Fibroblast of skin of left biceps (primary cell): ENCODE results near the gene RCBTB1.

Experiments
- DNase-seq, 2 experiments: peaks; one replicate each; pipeline ENCODE4 v3.0.0-alpha.2; 2013; ENCODE audit warnings: low read depth in 2 of 2

The RCBTB1 gene

GRCh38 chr13:49559006-49559405 is 26.4 kb downstream of the RCBTB1 start:
- no peak for DNase-seq

DNA sequence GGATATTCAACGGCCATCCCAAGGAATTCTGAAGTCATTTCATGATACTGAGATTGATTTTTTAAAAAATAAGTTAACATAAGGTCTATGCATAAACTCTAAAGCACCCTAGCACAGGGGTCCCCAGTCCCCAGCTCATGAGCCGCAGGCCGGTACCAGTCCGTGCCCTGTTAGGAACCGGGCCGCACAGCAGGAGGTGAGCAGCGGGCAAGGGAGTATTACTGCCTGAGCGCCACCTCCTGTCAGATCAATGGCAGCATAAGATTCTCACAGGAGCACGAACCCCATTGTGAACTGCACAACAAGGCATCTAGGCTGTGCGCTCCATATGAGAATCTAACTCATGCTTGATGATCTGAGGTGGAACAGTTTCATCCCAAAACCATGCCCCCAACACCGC is 31.0 kb downstream of the RCBTB1 start:
- no peak for DNase-seq

GRCh38 chr13:49553888-49554287 is 31.5 kb downstream of the RCBTB1 start:
- DNase-seq: no peak

DNA sequence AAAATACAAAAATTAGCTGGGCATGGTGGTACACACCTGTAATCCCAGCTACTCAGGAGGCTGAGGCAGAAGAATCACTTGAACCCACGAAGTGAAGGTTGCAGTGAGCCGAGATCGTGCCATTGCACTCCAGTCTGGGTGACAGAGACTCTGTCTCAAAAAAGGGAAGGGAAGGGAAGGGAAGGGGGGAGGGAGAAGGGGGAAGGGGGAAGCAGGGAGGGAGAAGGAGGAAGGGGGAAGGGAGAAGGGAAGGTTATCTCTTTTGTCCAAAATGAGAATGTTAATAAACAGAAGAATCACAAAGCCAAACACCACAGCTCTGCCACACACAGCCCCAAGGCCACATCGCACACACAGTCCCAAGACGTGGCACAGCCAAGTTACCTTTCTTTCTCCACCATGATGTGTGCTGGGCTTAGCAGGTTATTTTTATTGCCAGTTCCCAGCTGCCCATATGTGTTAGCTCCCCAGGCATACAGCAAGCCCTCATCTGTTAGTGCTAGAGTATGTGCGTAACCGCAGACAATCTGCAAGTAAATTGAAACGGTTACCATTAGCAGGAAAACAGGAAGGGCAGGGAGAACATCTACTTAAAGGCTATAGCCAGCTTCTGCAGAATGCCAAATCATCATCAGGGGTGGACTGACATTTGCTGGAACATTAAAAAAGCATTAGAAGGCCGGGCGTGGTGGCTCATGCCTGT is 34.3 kb downstream of the RCBTB1 start:
- DNase-seq: no peak

DNA sequence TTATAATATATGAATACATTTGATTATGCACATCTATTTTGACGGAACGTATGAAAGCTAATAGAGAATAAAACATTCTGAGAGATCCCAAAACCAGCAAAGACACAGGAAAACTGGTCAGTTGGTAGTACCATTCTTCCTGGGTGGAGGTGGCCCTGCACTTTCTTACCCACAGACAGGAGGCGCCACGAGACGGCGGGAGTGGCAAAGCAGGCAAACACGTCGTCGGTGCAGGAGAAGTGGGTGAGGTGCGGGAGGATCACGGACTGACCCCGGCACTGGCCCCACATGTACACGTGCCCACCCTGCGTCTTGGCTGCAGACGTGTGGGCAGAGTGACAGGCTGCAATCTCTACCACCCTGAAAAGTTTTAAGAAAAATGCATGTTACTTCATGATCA is 36.1 kb downstream of the RCBTB1 start:
- DNase-seq: no peak

GRCh38 chr13:49546561-49546960 is 38.8 kb downstream of the RCBTB1 start:
- DNase-seq: no peak

- no peak for DNase-seq
Observed at GRCh38 chr13:49545661-49546060, 39.7 kb downstream of the RCBTB1 start.

DNA sequence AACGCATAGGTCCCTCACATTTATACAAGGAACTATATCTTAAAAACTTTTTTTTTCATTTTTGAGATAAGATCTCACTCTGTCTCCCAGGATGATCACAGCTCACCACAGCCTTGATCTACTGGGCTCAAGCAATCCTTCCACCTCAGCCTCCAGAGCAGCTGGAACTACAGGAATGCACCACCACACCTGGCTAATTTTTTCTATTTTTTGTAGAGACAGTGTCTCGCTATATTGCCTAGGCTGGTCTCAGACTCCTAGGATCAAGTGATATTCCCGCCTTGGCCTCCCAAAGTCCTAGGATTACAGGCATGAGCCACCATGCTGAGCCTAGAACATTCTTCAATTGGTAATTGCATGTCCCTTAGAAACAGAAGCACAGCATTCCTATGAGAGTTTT is 41.7 kb downstream of the RCBTB1 start:
- no peak for DNase-seq

- no peak for DNase-seq
Observed at GRCh38 chr13:49540552-49540951, 44.8 kb downstream of the RCBTB1 start.

DNA sequence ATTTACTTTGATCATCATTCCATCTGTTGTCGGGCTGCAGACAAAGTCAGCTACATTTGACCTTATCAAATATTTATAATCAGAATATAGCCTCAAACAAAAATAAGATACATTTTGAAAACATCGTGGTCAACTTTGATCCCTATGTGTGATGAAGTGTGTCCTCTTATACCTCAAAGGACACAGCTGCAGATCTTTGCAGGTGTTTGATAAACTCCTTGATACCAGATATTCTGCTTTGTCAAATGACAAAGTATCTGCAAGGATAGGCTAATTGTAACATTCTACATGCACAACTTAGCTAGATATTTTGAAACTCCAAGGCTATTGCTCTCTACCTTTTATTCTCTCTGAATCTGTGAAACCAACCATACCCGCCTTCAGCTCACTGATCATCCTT is 45.6 kb downstream of the RCBTB1 start:
- DNase-seq: no peak

DNA sequence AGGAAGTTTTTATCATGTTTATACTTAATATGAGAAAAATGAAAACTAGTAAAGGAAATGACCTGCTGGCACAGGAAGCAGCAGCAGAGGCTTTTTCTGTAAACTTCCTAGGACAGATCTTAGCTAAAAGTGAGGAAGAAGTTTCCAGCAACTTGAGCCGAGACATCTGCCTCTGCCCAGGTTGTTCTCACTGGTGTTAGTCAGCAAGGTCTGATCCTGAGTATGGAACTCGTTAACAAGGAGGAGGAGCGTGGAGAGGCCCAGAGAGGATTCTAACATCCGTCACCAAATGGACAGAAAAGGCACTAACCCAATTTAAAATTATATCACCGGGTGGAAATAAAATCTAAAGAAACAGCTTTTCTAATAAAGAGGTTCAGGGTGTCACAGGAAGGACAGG is 46.0 kb downstream of the RCBTB1 start:
- DNase-seq: no peak

DNA sequence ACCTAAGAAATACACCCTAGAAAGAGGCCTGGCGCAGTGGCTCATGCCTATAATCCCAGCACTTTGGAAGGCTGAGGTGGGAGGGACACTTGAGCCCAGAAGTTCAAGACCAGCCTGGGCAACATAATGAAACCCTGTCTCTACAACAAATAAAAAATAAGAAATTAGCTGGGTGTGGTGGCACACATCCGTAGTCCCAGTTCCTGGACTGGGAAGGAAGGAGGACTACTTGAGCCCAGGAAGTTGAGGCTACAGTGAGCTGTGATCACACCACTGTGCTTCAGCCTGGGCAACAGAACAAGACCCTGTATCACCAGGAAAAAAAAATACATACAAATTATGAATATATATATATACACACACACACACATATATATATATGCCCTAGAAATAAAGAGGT is 47.0 kb downstream of the RCBTB1 start:
- no peak for DNase-seq

- DNase-seq: no peak
Observed at GRCh38 chr13:49536144-49536873, 49.0 kb downstream of the RCBTB1 start.

- no peak for DNase-seq
Observed at GRCh38 chr13:49533591-49534269, 51.6 kb downstream of the RCBTB1 start.

DNA sequence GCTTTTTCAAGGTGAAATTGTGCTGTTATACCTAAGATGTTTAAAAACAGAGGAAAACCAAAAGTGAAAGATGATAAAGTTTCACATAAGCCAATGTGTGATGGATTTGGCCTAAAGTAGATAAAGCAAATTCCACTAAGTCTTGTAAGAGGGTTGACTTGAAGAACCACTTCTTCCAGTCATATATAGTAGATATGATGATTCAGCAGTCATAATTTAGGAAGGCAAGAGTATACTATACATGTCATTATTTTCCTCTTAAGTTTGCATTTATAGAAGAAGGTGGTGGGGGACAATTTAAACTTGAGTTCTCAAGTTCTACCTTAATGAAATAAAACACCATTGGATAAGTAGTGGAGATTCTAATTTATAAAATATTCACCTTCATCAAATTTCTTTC is 52.3 kb downstream of the RCBTB1 start:
- DNase-seq: no peak

GRCh38 chr13:49532593-49532992 is 52.8 kb downstream of the RCBTB1 start:
- DNase-seq: no peak

GRCh38 chr13:49530457-49530856 is 54.9 kb downstream of the RCBTB1 start:
- DNase-seq: no peak

DNA sequence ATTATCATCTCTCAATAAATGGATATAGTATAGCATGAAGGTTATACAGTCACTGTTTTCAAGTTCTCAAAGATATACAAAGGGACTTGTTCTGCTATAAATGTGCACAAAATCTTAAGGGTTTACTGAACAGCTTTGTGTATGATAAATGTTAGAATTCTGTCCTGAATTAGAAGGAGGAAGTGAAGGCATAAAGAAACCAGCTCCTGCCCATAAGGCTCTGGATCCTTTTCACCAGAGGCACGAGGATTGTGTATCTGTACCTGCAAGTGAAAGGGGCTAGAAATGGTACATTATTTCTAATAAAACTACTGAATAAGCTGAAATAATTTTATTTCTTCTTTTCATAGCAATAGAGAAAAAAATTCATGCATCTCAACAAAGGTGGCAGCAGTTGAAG is 57.2 kb downstream of the RCBTB1 start:
- DNase-seq: no peak

DNA sequence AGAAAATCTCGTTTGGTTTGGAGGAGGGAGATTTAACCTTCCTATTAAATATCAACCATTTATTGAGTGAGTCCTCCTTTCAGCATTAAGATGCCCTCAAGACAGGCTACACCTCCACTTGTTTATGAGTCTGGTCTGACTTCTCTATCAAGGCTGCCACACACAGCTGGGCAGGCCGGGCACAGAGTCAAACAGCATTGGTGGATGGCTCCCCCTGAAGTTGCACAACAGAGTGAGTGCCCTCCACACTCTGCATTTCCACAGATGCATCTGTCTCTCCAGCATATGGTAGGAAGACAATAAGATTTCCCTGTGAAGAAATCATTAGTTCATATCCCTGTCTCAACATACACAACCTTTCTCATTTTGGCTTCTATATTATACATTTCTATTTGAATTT is 58.2 kb downstream of the RCBTB1 start:
- DNase-seq: no peak

- DNase-seq: no peak
Observed at GRCh38 chr13:49524740-49525501, 60.4 kb downstream of the RCBTB1 start.

DNA sequence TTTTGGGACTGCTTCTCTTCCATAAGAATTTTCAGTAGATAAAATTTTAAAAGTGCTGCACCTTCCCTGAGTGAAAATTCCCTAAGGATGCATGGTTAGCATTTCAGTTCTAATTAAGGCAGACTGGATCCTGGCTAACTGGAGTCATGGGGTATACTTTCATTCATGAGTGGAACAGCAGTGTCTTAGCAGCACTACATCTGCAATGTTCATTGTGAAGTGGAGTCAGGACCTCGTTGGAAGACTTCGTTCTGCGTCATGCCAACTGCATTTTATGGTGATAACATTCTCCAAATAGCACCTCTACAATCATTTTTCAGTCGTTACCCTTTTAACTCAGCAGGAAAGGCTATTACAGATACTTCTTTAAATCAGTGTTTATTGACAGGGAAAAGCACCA is 64.1 kb downstream of the RCBTB1 start:
- DNase-seq: no peak

- DNase-seq: no peak
Observed at GRCh38 chr13:49517461-49517860, 67.9 kb downstream of the RCBTB1 start.
